Stimulated activated CD4-positive, alpha-beta T cell treated with anti-CD3 and anti-CD28 coated beads, Interleukin-2, amount 100 ng/mL, for 48 hours (primary cell): Measurements from ENCODE around the gene VRTN.

Experiments
- DNase-seq, 2 donors: peaks; one replicate each; pipeline ENCODE4 v3.0.0-alpha.2; 2020

The VRTN gene

DNA sequence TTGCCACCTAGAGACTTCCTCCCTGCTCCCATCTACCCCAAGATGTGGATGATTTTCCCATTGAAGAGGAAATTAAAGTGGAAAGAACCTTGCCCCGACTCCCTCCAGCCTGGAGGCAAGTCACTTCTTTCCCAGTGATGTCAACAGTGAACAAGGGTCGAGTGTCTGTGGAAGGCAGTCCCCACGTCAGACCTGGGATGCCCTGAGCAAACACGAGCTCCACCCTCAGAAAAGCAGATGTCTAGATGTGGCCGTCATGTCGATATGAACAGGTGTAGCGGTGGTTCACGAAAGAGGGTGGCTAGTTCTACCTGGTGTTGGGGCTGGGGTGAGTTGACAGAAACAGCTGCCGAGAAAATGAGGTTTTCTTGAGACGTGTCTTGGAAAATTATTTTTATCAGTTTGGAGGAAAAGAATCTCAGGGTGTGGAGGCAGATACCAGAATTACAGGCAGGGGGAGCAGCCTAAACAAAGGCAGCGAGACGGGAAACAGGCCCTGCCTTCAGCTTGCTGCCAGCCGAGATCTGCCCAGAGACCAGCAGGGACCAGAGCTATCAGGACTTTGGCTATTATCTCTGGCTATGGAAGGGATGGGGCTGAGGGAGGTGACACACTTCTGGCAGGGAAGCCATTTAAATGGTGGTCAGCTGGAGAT, 51.9 kb downstream of the VRTN start:
- DNase-seq: no peak

GRCh38 chr14:74400919-74401503, 52.7 kb downstream of the VRTN start:
- DNase-seq: no peak

GRCh38 chr14:74401504-74402241, 53.4 kb downstream of the VRTN start:
- peak; percentile 21 to 30 for DNase-seq

DNA sequence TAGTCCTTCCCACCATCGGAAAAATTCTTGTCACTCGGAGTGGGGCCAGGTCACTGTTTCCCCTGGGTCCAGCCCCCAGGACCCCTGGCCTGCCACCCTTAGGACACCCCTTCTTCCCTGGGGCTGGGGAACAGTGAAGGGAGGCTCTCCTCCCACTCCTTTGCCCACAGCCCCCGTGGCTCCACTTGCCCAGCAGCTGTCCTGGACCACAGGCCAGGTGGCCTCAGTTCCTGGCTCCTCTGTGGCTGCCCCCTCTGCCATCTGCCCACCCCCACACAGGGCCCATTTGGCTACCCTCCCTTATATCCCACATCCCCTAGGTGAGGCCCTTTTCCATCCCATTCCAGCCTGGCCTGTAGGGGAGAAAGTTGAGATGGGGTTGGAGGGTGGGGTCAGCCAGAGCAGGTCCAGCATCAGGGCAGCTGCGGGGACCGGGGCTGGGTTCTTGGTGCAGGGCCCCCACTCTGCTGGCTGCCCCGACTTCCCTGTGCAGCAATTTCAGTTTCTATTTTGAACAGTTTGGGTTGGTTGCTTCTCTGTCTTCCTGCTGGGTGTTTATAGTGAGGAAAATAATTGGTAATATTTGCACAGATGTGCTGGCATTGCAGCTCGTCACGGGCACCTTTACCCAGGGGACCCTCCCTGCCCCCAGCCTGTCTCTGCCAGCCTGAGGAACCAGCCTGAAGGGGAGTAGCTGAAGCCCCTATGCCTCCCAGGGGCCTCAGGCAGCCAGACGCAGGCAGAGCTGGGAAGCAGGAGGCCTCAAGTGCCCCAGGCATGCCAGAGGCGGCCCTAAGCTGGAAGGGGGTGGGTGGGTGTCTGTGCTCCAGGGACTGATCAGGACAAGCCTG, 54.4 kb downstream of the VRTN start:
- no peak for DNase-seq

DNA sequence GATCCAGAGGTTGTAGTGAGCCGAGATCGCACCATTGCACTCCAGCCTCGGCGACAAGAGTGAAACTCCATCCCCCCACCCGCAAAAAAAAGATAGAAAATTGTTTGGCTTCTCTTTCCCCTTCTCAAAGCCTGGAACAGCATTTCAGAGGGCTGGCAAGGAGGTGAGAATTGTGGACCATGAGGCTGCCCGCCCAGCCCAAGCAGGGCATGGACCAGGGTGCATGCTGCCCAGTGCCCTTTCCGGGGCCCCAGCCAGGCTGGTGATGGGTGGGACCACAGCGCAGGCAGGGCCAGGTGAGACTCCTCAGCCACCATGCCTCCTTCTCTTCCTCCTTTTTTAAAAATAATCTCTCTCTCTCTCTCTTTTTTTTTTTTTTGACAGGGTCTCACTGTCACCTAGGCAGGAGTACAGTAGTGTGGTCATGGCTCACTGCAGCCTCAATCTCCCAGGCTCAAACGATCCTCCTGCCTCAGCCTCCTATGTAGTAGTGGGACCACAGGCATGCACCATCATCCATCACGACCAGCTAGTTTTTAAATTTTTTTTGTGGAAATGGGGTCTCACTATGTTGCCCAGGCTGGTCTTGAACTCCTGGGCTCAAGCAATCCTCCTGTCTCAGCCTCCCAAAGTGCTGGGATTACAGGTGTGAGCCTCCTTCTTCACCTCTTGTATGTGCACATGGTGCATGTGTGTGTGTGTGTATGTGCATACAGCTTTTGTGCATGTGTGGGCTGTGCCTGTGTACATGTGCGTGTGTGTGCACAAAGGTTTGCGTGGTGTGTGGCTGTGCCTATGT, 55.5 kb downstream of the VRTN start:
- DNase-seq: no peak

GRCh38 chr14:74404435-74404834, 56.2 kb downstream of the VRTN start:
- no peak for DNase-seq

DNA sequence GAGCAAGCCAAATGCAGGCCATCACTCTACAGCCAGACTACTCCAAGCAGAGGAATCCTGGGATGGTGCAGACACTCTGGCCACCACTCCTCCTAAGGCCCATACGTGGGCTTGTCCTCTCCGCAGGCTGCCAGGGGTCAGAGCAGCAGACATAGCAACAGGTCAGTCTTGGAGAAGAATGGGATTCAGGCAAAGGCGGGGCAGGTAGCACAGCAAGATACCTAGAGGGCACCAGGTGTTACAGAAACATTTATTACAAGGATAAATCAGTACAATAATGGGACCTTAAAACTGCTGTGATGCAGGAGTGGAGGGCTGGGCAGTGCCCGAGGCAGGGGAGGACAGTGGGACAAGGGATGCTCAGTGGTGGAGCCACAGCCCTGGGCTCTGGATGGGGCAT, 57.4 kb downstream of the VRTN start:
- no peak for DNase-seq

DNA sequence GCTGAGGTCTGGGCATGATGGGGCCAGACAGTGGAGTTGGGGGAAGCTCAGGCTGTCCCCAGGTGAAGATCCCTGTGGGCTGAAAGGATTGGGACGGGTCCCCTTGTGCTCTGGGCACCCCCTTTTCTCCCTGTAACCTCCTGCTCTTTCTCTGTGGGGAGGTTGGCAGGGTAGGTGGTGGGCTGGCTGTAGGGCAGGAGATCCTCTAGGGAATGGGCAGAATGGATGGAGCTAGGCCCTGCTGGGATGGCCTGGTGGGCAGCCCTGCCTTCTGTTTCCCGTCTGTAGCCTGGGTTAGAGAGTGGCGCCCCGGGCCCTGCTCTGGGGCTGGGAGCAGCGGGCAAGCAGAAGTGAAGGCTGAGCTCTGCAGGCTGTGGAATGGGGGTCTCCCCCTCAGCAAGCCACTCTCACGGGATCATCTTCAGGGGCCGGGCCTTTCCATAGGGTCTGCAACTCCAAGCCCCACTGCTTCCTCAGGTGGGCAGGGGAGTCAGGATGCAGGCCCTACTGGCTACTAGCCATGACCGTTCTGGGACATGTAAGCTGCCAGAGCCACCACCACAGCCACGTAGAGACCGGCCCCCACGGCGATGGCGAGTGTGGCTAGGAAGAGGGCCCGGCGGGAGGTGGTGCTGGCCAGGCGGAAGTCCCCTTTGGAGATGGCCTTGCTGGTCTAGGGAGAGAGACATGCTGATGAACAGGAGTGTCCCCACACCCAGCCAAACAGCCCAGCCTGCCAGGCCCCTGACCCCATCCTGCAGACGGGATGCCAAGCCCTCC, 58.9 kb downstream of the VRTN start:
- no peak for DNase-seq

GRCh38 chr14:74407801-74408154, 59.5 kb downstream of the VRTN start:
- DNase-seq: no peak

DNA sequence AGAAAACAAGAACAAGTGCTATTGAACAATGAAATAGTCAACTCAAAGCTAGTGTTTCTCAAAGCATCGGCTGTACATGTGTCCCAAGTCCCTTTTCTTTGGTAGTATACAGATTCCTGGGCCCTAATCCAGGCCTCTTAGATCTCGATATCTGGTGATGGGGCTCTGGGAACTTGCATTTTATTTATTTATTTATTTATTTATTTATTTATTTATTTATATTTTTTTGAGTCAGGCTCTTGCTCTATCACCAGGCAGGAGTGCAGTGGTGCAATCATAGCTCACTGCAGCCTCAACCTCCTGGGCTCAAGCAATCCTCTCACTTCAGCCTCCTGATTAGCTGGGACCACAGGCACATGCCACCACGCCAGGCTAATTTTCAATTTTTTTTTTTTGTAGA, 60.6 kb downstream of the VRTN start:
- no peak for DNase-seq

DNA sequence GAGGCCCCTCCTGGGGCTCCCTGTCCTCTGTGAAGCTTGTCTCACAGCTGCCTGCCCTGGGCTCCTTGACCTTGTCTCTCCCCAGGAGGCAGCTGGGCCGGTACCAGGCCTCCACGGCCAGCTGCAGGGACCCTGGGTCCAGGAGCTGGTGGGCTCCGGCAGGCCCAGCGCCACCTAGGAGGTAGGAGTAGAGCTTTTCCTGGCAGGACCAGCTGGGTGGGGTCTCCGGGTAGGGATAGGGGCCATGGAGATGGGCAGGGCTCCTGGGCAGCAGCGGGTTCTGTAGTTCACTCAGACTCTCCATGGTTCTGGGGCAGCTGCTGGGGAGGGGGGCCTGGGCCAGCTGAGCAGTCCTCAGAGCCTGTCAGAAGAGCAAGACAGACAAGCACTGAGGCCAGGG, 61.2 kb downstream of the VRTN start:
- no peak for DNase-seq
